Measurements from ENCODE around the gene PDK2.

The PDK2 gene

DNA sequence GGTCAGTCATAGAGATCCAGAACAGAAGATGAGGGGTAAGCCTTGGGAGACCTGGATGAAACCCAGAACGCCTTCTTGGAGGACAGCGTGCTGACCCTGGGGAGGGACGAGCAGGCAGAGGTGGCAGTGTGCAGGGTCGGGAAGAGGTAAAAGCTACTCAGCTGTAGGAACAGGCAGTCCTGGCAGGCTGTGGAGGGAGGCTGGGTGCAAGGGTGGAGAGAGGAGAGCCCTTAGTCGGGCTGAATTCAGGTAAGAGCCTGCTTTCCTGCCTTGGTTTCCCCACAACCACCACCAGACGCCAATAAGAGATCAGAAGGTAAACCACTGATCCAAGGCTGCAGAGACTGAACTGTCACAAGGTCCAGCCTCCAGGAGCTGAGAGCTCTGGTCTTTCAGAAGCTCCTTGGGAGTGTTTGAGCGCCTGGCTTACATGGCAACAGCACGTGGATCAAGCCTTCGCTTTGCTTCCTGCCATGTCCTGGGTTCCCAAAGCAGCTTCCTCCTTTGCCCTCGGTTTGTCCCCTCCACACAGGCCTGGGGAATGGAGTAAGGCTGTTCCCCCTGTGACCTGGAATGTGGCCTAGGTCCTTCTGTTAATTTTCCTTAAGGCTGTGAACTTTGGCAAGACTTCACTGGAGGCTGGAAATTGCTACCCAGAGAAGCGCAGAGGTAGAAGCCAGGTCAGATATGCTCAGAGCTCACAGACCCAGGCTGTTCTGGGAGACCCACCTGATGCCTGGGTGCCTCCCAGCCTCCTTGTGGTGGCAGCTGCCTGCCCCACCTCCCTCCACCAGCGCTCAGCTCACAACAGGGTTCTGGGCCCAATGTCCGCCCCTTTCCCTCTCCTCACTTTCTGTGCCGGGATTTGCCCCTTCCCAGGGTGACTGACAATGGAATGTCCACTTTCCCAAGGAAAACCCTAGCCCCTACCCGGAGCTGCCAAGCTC lies 3.9 kb upstream of the PDK2 start:
- H3K4me3 ChIP-seq (ENCODE audit: low read depth, low read length): no peak overlapping the region
- TF ChIP-seq, protein P1, sequence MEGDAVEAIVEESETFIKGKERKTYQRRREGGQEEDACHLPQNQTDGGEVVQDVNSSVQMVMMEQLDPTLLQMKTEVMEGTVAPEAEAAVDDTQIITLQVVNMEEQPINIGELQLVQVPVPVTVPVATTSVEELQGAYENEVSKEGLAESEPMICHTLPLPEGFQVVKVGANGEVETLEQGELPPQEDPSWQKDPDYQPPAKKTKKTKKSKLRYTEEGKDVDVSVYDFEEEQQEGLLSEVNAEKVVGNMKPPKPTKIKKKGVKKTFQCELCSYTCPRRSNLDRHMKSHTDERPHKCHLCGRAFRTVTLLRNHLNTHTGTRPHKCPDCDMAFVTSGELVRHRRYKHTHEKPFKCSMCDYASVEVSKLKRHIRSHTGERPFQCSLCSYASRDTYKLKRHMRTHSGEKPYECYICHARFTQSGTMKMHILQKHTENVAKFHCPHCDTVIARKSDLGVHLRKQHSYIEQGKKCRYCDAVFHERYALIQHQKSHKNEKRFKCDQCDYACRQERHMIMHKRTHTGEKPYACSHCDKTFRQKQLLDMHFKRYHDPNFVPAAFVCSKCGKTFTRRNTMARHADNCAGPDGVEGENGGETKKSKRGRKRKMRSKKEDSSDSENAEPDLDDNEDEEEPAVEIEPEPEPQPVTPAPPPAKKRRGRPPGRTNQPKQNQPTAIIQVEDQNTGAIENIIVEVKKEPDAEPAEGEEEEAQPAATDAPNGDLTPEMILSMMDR (IDR thresholded peaks at IDR 0.05; ENCODE audit: low read depth, low read length): no peak

DNA sequence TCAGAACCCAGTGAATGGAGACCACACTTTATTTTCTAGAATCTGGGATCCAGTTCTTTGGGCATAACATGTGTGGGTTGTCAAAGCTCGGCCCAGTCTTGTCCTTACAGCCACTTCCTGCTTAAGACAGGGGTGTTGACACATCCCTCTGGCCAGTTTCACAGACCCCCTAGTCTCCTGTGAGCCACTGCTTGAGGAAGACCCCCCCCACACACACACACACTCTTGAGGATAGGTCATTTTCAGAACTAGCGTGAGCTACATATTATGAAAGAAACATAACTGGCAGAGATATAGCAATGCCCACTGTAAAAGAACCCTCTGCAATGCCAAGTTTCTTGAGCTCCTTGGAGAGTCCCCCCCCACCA lies 3.2 kb upstream of the PDK2 start:
- H3K4me3 ChIP-seq (ENCODE audit: low read depth, low read length): no peak overlapping the region
- TF ChIP-seq, protein P1 (IDR thresholded peaks at IDR 0.05; ENCODE audit: low read depth, low read length): no peak

DNA sequence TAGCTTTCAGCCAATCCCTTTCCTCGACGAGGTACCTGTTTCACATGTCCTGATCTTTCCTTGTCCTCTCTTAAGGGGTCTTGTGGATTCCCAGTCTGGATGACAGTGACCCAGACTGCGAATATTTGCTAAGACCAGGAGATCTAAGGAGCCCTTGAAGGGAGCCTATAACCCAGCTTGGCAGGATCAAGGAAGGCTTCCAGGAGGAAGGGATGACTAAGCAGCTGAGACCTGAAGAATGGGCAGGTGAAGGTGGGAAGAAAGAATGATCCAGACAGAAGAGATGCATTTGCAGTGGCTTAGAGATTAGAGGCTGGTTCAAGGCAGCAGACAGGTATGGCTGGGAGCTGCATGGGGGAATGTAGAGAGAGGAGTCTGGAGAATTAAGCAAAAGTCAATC lies 1.9 kb upstream of the PDK2 start:
- TF ChIP-seq, protein P1 (IDR thresholded peaks at IDR 0.05; ENCODE audit: low read depth, low read length): no peak
- H3K4me3 ChIP-seq (ENCODE audit: low read depth, low read length): no peak overlapping the region

DNA sequence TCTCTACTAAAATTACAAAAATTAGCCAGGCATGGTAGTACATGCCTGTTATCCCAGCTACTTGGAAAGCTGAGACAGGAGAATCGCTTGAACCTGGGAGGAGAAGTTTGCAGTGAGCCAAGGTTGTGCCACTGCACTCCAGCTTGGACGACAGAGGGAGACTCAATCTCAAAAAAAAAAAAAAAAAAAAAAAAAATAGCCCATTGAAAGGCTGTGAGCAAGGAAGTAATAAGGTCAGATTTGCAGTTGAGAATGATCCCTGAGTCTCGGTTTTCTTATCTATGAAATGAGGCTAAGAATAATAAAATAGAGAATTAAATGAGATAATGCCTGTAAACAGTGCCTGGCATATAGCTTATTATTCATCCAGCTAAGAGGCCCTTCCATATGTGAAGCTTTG lies 1.3 kb upstream of the PDK2 start:
- TF ChIP-seq, protein P1 (IDR thresholded peaks at IDR 0.05; ENCODE audit: low read depth, low read length): no peak
- no peak overlapping the region for H3K4me3 ChIP-seq (ENCODE audit: low read depth, low read length)

DNA sequence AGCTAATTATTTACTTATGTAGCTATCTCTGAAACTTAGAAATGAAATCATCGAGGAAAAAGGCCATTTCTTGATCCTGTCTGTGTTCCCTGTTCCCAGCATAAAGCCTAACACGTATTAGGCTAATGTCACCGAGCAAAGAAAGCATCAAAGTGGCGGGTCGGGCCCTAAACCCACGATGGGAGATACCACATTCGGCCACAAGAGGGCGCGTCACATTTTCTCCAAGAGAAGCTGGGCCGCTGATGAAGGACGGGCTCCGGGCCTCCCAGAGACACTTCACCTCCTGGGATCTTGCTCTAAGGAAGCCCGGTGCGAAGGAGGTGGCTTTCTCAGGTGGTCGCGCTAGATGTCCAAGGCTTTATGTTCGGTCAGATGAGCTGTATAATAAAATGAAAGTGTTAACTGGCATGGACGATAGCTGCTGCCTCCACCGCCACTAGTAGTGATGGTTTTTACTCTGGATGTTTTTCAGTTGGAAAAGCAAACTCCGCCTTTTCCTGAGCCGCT lies 853 bp upstream of the PDK2 start:
- H3K4me3 ChIP-seq (ENCODE audit: low read depth, low read length): peak overlapping the region; percentile 81
- TF ChIP-seq, protein P1 (IDR thresholded peaks at IDR 0.05; ENCODE audit: low read depth, low read length): peak; percentile 78

DNA sequence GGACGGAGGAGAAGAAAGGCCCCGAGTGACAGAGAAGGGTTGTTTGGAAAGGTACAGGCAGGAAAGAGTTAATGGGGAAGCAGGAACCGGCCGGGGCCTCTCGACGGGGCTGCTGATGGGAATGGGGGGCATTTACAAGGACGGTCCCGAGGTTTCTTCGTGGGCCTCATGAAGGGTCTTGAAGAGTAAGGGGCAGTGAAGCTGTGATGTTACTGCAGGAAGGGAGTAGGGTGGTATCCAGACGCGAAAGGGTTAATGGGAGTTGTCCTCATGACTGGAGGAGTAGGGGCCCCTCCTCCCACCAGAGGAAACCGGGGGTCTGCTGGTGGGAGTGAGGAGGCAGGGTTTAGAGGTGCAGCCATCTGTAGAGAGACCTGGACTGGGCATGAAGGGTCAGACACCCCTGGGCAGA lies 481 bp downstream of the PDK2 start:
- peak overlapping the region; percentile 81 for H3K4me3 ChIP-seq (ENCODE audit: low read depth, low read length)
- TF ChIP-seq, protein P1 (IDR thresholded peaks at IDR 0.05; ENCODE audit: low read depth, low read length): no peak

DNA sequence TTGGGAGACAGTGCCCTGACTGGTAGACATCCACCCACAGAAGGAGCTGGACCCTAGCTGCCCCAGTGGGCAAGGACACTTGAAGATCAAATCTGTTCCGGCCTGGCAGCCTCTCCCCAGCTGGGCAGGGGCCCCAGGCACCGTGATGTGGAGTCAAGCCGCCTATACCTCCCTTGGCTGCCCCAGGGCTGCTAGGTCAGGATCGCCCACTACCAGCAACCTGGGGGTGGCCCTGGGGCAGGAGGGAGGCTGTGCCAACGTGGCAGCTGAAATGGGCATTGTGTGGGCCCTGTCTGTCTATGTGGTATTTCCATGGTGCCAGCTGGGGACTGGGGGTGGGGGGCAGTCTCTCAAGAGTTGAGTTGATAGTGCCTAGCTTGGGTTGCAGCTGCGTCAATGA lies 941 bp downstream of the PDK2 start:
- peak overlapping the region; percentile 81 for H3K4me3 ChIP-seq (ENCODE audit: low read depth, low read length)
- TF ChIP-seq, protein P1 (IDR thresholded peaks at IDR 0.05; ENCODE audit: low read depth, low read length): no peak

All from WI38 (cell line).